NCI-H1417 treated with DMSO at 0.1 percent for 48 hours (cell line): Measurements from ENCODE around the gene UVSSA.

ENCODE experiments used
- DNase-seq: peaks from one replicate; lab custom pipeline; 2025; lab: John Stamatoyannopoulos, UW

UVSSA gene

DNA sequence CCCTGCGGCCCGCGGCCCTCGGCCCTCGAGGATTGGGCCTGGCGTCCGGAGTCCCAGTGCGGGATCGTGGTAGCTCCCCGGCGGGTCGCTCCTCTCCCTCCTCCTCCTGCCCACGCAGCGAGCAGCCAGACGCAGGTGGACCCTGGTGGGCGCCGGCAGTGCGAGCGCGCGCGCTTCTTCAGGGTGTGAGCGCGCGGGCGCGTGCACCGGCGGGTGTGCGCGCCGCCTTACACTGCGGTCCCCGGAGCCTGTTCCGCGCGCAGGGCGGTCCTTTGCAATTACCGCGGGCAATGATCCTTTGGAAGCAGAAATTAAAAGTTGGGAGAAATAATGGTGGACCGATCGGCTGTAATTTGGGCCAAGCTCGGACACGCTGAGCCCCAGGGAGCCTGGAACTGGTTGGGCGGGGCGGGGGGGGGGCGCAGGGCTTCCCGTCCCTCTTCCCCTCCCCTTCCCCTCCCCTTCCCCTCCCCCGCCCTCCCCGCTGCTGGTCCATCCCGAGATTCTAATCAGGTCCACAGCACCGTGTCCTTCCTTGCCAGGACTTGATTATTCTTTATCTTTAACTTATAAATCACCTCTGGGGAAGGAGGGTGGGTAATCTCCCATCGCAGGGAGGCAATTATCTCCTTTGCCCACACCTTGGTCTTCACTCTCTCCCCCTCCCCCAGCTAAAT lies 60.8 kb downstream of the UVSSA start:
- DNase-seq, result no peak

- no peak for DNase-seq
Measured at GRCh38 chr4:1408418-1408817, 61.4 kb downstream of the UVSSA start.

DNA sequence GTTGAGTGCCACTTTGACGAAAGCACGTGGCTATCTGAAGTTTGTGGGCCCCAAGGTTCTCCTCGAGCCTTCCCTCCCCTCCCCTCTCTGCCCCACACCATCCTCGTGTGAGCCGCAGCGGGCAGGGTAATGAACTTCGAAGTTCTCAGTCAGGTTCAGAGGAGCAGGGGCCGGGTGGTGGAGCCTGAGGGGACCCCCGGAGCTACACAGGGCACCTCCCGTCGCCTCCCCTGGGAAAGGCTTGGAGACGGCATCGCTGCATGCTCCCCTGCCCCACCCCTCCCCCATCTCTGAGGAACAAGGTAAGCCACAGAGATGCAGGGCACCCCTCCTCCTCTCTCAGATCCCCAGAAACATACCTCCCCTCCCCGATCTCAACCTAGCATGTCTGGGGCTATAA lies 62.1 kb downstream of the UVSSA start:
- no peak for DNase-seq

GRCh38 chr4:1409491-1410425 lies 62.8 kb downstream of the UVSSA start:
- DNase-seq, result no peak

DNA sequence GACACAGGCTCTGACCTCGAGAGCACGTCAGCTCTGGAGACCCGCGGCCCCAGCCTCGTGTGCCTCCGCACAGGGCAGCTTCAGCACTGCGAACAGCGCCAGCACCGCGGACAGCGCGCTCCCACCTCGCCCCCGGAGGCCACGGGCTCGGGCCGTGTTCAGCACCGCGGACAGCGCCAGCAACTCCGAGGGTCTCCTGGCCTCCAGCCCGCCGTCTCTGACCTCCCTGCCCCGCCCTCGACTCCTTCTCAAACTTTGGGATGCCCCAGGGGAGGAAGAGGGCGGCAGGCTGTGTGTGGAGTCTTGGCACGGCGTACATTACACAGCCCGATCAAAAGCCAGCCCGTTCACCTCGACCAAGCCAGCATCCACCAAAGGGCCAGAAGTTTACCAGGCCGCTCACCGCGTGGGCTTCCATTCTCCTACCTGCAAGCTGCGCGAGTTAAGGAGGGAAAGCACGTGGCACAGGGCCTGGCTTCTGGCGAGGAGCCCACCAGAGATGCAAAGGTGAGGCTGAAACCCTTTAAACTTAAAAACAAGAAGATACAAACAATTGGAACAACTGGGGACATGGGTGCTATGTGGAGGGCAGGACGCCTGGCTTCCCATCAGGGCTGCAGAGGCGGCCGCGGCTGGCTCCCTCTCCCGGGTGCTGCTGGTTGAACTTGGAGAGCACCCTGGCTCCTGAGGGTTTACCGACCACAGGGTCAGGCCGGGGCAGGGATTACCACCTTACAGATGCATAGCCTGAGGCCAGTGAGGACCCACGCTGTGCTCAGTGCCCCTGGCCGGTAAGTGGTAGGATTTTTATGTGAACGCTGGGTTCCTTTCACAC lies 63.7 kb downstream of the UVSSA start:
- no peak for DNase-seq

DNA sequence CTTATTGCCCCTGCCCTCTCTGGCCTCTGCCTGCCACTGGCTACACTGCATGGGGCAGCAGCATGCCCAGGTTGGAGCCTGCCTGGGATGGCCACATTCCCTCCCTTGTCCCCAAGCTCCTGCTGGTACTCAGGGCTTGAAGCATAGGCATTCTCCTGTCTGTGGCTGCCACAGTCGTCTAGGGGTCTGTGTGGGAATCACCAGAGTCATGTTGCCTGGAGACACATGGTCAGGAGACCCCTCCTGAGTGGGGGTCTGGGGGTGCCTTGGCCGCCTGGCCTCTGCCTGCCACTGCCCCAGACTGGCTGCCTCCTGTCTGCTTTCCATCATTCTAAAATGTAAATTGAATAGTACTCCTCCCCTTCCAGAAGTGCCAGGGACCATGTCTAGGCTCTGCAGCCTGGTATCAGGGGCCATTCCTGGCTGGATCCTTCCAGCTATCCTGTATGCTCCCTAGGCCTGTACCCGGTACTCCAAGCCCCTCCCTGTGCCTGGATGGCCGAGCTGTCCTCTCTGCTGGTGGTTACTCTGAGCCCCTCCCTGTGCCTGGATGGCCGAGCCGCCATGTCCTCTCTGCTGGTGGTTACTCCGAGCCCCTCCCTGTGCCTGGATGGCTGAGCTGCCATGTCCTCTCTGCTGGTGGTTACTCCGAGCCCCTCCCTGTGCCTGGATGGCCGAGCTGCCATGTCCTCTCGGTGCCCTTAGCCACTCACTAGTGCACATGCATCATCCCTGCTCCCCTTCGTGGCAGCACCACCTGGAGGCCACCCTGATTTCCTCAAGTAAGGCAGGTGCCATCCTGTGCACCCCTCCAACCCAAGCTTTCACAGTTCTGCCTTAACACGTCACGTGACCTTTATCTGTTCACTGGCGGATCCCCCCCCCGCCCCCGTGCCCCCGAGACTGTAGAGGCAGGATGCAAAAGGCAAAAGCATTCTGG lies 64.7 kb downstream of the UVSSA start:
- DNase-seq, result no peak

- no peak for DNase-seq
Measured at GRCh38 chr4:1412376-1413203, 65.6 kb downstream of the UVSSA start.

GRCh38 chr4:1413204-1413663 lies 66.2 kb downstream of the UVSSA start:
- DNase-seq, result no peak

DNA sequence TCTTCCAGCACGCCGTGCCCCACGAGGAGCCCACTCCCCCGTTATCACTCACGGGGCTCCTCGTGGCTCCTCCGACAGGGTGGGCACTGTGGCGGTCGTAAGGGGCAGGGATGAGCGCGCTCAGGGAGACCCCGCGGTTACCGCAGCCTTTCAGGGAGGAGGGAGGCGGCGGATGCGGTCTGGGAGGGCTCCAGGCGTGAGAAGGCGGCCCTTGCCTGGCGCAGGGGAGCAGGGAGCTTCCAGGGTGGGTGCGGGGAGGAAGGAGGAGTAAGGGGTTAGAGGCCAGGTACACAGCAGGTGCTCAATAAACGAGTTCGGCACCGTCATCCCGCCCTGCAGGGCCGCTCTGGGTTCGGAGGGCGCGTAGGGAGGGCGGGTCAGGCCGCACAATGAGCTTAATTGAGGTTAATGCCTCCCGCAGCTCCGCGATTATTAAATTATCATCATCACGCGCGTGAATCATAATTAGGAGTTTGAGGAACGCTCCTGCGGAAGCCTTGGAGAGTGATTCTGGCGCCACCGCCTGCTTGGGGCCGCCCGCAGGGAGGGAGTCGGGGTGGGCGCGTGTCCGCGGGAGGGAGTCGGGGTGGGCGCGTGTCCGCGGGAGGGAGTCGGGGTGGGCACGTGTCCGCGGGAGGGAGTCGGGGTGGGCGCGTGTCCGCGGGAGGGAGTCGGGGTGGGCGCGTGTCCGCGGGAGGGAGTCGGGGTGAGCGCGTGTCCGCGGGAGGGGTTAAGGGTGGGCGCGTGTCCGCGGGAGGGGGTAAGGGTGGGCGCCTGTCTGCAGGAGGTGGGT lies 66.9 kb downstream of the UVSSA start:
- no peak for DNase-seq

DNA sequence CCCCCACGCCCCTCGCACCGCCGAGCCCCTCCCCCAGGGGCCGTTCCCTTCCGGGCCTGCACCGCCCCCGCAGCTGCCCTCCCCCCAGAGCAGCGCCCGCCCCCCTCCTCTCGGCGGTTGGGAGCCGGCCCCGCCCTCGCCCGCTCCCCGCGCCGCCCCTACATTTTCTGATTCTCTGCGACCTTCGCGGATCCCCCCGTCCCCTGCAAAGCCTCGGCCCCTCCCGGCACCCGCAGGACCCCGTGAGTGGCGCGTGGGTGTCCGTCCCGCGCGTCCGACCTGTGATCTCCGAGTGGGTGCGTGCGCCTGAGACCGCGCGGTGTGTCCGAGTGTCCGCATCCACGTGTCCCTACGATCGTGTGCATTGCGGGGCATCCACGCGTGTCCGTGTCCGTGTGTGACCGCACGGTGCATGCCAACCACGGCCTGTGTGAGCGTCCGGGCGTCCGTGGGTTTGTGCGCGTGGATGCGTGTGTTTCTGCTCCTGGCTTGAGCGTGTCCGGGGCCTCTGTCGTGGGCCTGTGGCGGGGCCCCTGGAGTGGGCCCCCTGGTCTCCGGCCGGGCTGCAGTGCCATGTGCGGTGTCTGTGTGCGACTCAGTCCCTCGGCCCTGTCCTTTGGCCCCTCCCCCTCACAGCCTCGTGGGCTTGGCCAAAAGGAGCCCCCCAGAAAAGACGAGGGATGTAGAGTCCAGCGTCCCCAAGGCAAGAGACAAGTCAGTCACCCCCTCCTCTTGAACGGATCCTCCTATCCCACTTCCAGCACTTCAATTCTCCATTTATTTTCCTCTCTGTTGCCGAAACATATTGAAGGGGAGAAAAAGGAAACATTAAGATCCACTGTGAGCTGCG lies 68.0 kb downstream of the UVSSA start:
- no peak for DNase-seq

GRCh38 chr4:1415681-1415981 lies 68.6 kb downstream of the UVSSA start:
- no peak for DNase-seq

DNA sequence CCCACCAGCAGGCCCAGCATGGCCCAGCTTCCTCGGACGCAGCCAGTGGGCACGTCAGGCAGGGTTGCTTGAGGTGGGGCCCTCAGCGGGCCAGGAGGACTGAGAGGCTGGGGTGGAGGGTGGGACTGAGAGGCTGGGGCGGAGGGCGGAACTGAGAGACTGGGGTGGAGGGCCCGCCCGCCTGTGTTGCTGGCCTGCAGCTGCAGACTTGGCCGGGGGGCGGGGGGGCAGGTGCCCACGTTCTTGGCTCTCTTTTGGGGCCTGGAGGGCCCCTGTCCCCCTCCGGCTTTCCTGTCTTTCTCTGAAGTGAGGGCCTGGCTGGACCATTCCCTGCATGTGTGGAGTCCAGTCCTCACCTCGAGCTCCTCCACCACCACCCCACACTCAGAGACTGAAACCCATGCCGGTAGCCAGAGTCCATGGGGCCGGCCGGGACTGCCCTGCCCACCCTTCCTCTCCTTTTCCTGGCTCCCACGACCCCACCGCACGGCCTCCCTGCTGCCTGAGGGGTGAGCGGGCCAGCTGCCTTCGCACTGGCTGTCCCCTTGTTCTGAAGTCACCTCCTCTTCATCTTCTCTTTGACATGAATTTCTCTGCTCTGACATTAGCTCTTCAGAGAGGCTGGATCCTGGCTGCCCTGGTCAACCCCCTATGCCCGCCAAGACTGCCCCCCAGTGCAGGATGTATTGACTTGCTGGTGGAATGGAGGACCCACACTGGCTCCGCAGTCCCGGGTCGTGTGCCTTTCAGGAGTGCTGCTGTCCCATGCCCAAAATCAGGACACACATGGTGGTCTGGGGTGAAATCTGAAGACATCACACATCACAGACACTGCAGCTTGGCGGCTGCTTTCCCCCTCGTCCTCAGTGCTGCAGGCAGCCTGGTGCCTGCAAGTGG lies 69.3 kb downstream of the UVSSA start:
- DNase-seq, result no peak

- DNase-seq, result no peak
Measured at GRCh38 chr4:1416948-1417260, 69.9 kb downstream of the UVSSA start.

GRCh38 chr4:1417522-1418390 lies 70.7 kb downstream of the UVSSA start:
- no peak for DNase-seq

- no peak for DNase-seq
Measured at GRCh38 chr4:1418494-1419285, 71.7 kb downstream of the UVSSA start.

DNA sequence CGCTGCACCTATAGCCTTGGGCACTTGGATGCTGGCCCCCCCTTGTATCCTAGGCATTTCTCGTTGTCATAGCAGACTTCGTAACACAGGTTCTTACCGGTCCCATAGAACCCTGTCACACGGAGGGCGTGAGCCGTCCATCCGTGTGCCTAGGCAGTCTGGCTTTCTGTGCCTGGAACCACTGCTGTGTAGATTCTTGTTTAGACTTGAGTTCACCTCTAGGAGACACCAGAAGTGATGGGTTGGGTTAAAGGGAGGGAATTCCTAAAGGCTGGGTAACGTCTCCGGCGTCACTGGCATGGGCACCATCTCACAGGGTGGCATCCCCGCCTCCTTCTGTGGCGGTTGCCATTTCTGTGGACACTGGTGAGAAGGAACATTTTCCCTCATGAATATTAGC lies 72.7 kb downstream of the UVSSA start:
- DNase-seq, result no peak
